UCSD-AML1 (cell line): Measurements from ENCODE around the gene HCN4.

Experiments
- DNase-seq: peaks from one replicate; lab custom pipeline; 2025; ENCODE audit not compliant: unreplicated experiment; lab: John Stamatoyannopoulos, UW

HCN4 gene

GRCh38 chr15:73380661-73381060 lies 11.9 kb upstream of the HCN4 start:
- no peak for DNase-seq

- DNase-seq = no peak
These were observed 9.3 kb upstream of the HCN4 start for GRCh38 chr15:73378089-73378488.

DNA sequence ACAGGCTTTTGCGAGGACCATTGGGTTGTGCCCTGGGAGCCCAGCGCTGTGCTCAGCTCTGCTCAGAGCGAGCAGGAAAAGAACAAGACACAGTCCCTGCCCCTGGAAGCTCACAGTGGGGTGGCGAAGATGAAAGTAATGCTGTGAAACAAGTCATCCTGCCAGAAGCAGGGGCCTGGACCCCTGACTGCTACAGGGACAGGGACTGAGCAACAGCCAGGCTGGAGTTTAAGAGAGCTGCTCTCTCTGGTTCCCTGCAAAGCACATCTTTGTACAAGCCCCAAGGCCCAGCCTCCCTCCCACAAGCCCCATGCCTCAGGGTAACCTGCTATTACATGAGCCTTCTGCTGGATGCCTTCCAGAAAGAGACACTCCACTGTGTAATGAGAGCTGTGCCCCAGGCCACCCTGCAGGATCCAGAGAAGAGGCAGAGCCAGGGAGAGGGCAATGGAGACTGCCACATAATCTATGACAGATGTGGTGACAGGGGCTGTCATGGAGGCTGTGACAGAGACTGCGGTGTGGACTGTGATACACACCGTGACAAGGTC lies 7.1 kb upstream of the HCN4 start:
- no peak for DNase-seq

DNA sequence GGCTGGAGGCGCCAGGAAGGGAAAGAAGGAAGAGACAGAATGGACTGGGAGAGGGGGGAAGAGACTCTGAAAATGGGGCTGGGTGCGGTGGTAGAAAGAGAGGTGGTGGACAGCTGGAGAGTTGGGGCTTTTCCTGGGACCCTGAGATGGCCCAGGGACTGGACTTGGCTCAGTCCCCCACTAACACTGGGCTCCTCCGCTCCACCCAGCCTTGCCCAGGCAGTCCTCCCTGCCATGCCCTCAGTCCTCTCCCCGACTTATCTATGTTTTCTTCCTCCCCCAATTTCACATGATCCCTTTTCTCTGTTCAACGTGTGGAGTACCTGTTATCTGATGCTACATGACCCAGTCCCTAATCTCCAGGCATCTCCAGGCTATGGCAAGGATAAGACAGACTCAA lies 6.3 kb upstream of the HCN4 start:
- no peak for DNase-seq

DNA sequence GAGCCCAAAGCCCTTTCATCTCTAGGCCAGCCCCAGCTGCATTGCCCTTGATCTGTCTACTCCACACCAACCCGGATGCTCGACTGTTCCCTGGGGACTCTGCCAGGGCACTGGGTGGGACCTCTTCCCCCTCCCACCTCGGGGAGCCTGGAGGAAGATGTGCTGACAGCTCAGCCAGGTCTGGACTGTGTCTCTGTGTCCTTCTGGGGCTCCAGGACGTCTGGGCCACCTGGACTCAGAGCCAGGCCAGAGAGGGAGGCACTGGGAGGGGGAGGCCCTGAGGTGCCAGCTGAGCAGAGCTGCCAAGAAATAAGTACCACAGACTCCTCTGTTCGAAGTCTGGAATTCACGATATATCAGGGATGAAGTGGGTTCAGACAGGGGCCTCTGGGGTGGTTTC lies 5.8 kb upstream of the HCN4 start:
- DNase-seq = no peak

DNA sequence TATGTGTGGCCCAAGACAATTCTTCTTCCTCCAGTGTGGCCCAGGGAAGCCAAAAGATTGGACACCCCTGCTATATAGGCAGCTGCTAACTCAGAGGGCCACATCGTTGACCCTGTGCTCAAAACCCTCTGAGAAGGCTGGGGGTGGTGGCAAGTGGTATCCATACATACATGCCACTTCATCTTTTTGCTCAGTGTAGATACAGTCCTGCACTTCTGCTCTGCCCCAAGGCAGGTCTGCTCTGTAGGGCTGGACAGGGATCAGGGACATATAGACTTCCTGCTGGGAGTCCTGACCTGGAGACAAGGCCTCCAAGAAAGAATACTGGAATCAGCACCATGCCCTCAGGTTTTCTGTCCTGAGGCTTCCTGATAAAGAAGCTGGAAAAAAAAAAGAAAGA lies 4.5 kb upstream of the HCN4 start:
- DNase-seq = no peak

- DNase-seq = no peak
These were observed 3.1 kb upstream of the HCN4 start for GRCh38 chr15:73371812-73372211.

DNA sequence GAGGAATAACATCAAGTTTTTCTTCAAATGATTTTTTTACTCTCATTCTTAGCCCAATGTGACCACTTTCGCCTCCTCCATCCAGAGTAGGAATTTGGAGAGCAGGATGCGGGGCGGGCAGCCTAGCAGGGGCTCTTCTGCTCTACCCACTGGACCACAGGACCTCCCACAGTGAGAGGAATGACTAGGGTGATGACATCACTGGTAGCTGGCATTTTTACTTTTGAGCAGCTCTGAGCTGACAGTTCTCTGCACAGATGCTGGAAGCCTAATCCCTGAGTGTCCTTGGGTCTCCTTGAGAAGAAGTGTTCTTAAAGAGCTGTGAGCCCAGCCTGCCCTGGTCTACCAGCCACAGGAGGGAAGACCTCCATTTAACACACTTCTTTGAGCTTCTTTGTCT lies 1.4 kb upstream of the HCN4 start:
- DNase-seq = no peak

GRCh38 chr15:73369154-73369694 lies 466 bp upstream of the HCN4 start:
- DNase-seq = no peak

DNA sequence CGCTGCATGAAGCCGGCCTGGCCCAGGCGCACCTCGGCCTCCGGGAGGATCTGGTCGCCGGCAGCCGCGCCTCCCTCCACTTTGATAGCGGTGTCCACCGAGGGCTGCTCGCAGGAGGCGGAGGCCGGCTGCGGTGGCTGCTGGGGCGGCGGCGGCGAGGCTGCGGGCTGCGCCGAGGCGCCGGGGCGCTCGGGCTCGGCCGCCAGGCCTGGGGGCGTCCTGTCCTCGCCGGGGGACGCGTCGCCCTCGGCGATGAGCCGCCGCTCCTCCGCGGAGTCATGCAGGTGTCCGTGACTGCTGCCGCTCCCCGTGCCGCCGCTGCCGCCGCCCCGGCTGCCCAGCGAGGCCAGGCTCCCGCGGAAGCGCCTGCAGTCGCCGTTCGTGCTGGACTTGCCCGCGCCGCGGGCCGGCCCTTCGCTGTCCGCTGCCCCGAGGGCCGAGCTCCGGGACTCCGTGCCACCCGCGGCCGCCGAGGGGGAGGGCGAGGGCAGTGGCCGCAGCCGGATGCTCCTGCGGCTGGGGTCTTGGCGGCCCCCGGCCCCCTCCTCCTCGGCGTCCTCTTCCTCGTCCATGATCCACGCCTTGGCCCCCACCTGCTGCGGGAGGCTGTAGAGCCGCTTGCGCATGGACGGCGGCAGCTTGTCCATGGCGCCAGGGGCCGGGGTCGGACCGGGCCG lies 996 bp downstream of the HCN4 start:
- DNase-seq = no peak

GRCh38 chr15:73366766-73367623 lies 1.8 kb downstream of the HCN4 start:
- DNase-seq = no peak

DNA sequence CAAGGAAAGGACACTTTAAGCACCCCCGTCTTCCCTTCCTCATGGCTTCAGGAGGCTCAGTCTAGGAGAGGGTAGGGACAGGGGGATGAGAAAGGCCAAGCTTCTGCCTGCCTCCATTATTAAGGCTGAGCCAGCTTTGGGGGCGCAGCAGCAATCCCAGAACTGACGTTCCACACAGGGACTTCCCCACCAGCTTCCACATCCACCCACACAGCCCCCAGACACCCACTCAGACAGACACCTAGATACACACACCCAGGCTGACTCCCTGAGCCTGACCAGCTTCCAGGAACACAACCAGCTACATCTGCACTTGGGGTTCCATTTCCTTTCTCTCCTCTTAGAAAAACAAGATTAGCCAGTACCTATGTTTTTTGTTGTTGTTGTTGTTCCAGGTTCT lies 4.7 kb downstream of the HCN4 start:
- no peak for DNase-seq

GRCh38 chr15:73362900-73363299 lies 5.9 kb downstream of the HCN4 start:
- DNase-seq = no peak

DNA sequence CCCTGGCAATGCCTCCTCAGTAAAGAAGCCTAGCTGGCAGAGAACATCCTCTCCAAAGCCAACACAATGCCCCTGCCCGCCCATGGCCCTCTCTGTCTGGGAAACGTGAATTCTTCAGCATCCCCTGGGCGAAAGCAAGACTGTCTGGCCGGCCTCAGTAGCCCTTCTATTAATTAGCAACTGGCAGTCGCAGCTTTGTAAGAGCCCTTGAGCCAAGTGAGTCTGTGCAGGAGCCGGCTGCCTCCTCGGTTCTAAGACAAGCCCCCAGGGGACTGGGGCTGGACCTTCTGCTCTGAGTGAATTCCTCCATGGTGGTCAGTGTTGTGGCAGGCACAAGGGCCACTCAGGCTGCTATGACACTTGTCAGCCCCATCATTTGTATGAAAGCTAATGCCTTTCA lies 7.4 kb downstream of the HCN4 start:
- DNase-seq = no peak

DNA sequence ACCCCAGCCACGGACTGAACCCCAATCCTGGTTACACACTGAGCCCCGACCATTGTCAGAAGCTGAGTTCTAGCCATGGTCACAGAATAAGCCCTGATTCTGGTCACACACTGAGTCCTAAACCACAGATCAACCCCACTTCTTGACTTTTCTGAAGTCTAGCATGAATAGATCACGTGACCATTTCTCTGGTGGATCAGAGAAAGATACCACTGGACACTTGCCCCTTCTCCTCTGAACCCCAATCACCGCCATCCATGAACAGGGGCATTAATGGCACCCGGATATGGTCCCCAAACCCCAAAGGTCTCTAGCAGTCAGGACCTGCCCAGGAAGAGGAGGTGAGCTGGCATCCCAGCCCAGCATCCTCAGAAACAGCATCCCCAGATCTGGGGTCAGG lies 9.1 kb downstream of the HCN4 start:
- DNase-seq = no peak

GRCh38 chr15:73357999-73358665 lies 10.6 kb downstream of the HCN4 start:
- no peak for DNase-seq

DNA sequence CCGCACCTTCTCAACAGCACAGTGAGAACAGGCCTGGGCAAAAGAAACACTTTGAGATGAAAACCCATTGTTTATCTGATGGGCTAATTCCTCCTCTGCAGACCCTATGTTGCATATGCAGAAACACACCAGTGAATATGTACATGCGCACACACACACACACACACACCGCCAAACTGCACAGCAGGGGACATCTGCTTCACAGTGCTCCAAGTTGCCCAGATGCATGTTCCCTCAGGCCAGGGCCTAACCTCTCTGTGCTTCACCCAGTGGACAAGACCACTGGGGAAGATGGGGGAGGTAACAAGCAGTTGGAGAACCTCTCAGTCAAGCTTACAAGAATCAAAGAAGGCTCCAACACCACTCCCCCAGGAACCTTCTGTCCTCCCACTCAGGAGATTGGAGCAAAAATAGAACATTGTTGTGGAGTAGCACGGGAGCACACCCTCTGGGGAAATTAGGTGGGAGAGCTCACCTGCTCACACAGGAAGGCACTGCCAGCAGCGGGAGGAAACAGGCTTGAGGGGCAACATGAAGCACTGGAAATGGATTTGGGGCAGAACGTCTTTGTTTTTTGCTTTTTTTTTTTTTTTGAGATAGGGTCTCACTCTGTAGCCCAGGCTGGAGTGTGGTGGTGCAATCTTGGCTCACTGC lies 13.0 kb downstream of the HCN4 start:
- DNase-seq = no peak

DNA sequence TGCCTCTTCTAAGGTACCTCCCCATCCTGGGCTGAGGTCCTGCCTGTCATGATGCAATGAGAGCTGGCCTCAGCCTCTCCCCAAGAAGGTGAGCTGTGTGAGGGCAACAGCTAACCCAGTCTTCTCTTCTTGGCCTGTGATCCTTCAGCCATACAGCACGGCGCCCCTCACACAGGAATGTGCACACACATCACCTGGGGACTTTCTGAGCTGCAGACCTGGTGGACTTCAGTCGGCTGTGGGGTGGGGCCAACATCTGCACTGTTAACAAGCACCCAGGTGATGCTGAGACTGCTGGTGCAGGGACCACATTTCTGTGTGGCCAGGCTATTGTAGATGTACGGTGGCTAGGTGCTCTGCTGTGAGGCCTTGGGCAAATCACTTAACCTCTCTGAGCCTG lies 14.5 kb downstream of the HCN4 start:
- DNase-seq = no peak

GRCh38 chr15:73353734-73354133 lies 15.0 kb downstream of the HCN4 start:
- DNase-seq = no peak

- DNase-seq = no peak
These were observed 16.7 kb downstream of the HCN4 start for GRCh38 chr15:73352082-73352481.

GRCh38 chr15:73349191-73349590 lies 19.6 kb downstream of the HCN4 start:
- no peak for DNase-seq
